GM19240 (cell line): ENCODE data around the gene LDAH.

Experiments used
- DNase-seq: peaks from one replicate; pipeline ENCODE4 v3.0.0; 2011; ENCODE audit warnings: low spot score; ENCODE audit not compliant: insufficient read length

LDAH gene

GRCh38 chr2:20652673-20653575, 170.0 kb downstream of the LDAH start:
- DNase-seq: no peak

- no peak for DNase-seq
These were observed 170.8 kb downstream of the LDAH start for GRCh38 chr2:20652141-20652540.

- DNase-seq: no peak
These were observed 171.2 kb downstream of the LDAH start for GRCh38 chr2:20651731-20652099.

GRCh38 chr2:20650877-20651730, 171.8 kb downstream of the LDAH start, which contains the start of gene HS1BP3:
Gene HS1BP3, minus strand, starts transcription at chr2:20651098. Its CDS starts 35 bp downstream, at chr2:20651063.
- DNase-seq: peak; percentile 93

GRCh38 chr2:20650393-20650876, 172.5 kb downstream of the LDAH start:
- no peak for DNase-seq

- DNase-seq: no peak
These were observed 172.9 kb downstream of the LDAH start for GRCh38 chr2:20649976-20650375.

GRCh38 chr2:20649576-20649975, 173.3 kb downstream of the LDAH start:
- no peak for DNase-seq

- no peak for DNase-seq
These were observed 174.1 kb downstream of the LDAH start for GRCh38 chr2:20648831-20649230.

- DNase-seq: no peak
These were observed 174.7 kb downstream of the LDAH start for GRCh38 chr2:20648206-20648605.

- no peak for DNase-seq
These were observed 175.2 kb downstream of the LDAH start for GRCh38 chr2:20647738-20648137.

- DNase-seq: no peak
These were observed 175.7 kb downstream of the LDAH start for GRCh38 chr2:20647211-20647610.

- no peak for DNase-seq
These were observed 176.5 kb downstream of the LDAH start for GRCh38 chr2:20646446-20646845.

GRCh38 chr2:20645761-20646160, 177.1 kb downstream of the LDAH start:
- DNase-seq: no peak

- no peak for DNase-seq
These were observed 177.6 kb downstream of the LDAH start for GRCh38 chr2:20645301-20645701.

GRCh38 chr2:20643826-20644225, 179.1 kb downstream of the LDAH start:
- no peak for DNase-seq

- DNase-seq: no peak
These were observed 179.8 kb downstream of the LDAH start for GRCh38 chr2:20643060-20643459.

GRCh38 chr2:20642055-20642971, 180.6 kb downstream of the LDAH start:
- peak; percentile 89 for DNase-seq

- no peak for DNase-seq
These were observed 181.5 kb downstream of the LDAH start for GRCh38 chr2:20641123-20641985.

- no peak for DNase-seq
These were observed 182.3 kb downstream of the LDAH start for GRCh38 chr2:20640411-20641122.
